Parathyroid adenoma (tissue), 2 donors: Measurements from ENCODE around the gene AQP7.

Source experiments
- H2AFZ ChIP-seq: fragments of 300-600 bp; sonication (generic); one replicate; pipeline ENCODE4 v1.7.0; 2017; ENCODE audit warnings: antibody characterized with exemption, mild to moderate bottlenecking
- H3K27ac ChIP-seq: fragments of 300-600 bp; sonication (generic); one replicate; pipeline ENCODE4 v1.7.0; 2017
- H3K27me3 ChIP-seq: fragments of 300-600 bp; sonication (generic); one replicate; pipeline ENCODE4 v1.7.0; 2017; ENCODE audit warnings: low read length; ENCODE audit not compliant: control insufficient read depth, insufficient read depth
- H3K36me3 ChIP-seq: fragments of 300-600 bp; sonication (generic); one replicate; pipeline ENCODE4 v1.7.0; 2017; ENCODE audit warnings: low read length; ENCODE audit not compliant: control insufficient read depth, insufficient read depth
- H3K4me1 ChIP-seq: fragments of 300-600 bp; sonication (generic); one replicate; pipeline ENCODE4 v1.7.0; 2017; ENCODE audit warnings: control low read depth
- H3K4me2 ChIP-seq: fragments of 300-600 bp; sonication (generic); one replicate; pipeline ENCODE4 v1.7.0; 2017; ENCODE audit warnings: low read length
- H3K4me3 ChIP-seq: fragments of 300-600 bp; sonication (generic); one replicate; pipeline ENCODE4 v1.7.0; 2017; ENCODE audit warnings: low read depth, low read length
- H3K79me2 ChIP-seq: fragments of 300-600 bp; sonication (generic); one replicate; pipeline ENCODE4 v1.7.0; 2017; ENCODE audit warnings: control low read depth
- H3K9ac ChIP-seq: fragments of 300-600 bp; sonication (generic); one replicate; pipeline ENCODE4 v1.7.0; 2017; ENCODE audit warnings: mild to moderate bottlenecking
- H3K9me3 ChIP-seq: fragments of 300-600 bp; sonication (generic); one replicate; pipeline ENCODE4 v1.7.0; 2017; ENCODE audit warnings: low read length; ENCODE audit not compliant: control insufficient read depth
- TF ChIP-seq, protein P1 (sequence below): fragments of 300-600 bp; sonication (generic); IDR thresholded peaks from one replicate; pipeline ENCODE4 v1.7.0; 2017; ENCODE audit warnings: antibody characterized with exemption, mild to moderate bottlenecking
- donor health status: primary hyperparathyroidism.

Gene AQP7

DNA sequence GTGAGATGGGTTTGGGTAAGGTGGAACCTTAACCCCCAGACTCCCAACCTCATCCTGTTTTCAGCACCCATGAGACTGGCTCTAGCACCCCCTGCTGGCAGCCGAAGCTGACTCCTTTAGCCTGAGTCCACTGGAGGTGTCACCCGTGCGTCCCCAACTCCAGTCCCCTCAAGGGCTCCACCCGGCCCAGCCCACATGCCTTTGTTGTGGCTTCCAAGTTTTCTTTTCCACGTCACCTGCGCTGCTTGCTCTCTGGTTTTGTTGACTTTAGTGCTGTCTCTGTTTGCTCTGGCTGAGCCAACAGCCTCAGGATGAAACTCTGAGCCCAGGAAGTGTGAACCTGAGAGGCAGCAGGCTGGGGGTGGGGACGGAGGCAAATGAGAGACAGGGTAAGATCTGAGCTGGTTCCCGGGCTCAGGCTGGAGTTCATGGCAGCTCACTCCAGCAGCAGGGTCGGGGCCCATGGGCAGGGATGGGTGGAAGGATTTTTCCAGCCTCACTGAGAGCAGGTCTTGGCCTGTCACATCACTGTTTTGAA is 13.2 kb upstream of the AQP7 start:
- H3K4me2 ChIP-seq = no peak overlapping the region
- no peak overlapping the region for H3K27ac ChIP-seq
- TF ChIP-seq, protein P1, sequence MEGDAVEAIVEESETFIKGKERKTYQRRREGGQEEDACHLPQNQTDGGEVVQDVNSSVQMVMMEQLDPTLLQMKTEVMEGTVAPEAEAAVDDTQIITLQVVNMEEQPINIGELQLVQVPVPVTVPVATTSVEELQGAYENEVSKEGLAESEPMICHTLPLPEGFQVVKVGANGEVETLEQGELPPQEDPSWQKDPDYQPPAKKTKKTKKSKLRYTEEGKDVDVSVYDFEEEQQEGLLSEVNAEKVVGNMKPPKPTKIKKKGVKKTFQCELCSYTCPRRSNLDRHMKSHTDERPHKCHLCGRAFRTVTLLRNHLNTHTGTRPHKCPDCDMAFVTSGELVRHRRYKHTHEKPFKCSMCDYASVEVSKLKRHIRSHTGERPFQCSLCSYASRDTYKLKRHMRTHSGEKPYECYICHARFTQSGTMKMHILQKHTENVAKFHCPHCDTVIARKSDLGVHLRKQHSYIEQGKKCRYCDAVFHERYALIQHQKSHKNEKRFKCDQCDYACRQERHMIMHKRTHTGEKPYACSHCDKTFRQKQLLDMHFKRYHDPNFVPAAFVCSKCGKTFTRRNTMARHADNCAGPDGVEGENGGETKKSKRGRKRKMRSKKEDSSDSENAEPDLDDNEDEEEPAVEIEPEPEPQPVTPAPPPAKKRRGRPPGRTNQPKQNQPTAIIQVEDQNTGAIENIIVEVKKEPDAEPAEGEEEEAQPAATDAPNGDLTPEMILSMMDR = peak; percentile 59
- H3K36me3 ChIP-seq = no peaks in the 10 kb centered on the region
- no peak overlapping the region for H3K4me3 ChIP-seq
- no peaks in the 10 kb centered on the region for H3K9me3 ChIP-seq
- no peaks in the 10 kb centered on the region for H3K27me3 ChIP-seq
- H2AFZ ChIP-seq = peak overlapping the region; percentile 45
- H3K4me1 ChIP-seq = no peaks in the 10 kb centered on the region
- no peaks in the 10 kb centered on the region for H3K79me2 ChIP-seq
- H3K9ac ChIP-seq = no peak overlapping the region

DNA sequence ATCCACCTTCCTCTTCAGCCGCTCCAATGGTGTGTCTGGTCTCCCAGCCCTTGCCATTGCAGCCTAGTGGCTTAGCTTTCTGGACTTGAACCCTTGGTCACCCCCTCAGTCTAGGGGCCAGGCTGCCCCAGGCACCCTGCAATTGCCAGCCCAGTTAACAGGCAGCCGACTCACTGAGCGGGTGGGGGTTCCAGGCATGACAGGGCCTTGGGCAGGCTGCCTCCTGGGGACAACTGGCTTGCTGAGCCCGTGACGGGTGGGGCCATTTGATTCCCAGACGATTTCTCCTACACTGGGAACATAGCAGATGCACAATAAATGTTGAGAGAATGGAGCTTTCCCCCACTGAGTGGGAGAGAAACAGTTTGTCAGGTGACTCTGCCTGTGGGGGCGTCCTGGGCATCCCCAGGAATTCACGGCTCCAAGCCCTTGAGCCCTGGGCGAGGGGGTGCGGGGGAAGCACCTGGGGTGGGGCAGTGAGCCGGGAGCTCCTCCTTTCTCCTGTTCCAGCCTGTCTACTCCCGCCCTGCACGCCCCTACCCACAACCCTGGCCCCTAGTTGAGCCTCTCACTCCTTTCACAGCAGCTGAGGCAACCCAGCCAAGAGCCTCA is 12.6 kb upstream of the AQP7 start:
- no peak overlapping the region for H3K4me3 ChIP-seq

DNA sequence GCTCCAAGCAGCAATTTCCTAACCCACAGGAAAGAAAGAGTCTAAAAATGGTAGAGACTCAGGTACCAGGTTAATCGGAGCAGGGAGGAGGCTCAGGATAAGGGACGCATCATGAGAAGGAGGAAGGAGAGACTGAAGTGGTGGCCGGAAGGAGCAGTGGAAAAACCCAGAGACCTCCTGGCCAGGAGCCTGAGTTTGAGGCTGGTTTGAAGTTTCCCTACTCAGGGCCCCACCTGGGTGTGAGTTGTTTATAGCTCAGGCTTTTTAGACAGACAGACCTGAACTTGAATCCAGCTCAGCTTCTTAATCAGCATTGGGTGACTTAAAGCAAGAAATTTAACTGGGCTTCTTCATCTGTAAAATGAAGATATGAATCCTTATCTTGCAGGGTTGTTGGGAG is 11.9 kb upstream of the AQP7 start:
- no peak overlapping the region for H3K27ac ChIP-seq
- H3K36me3 ChIP-seq = no peaks in the 10 kb centered on the region
- no peak overlapping the region for H3K9ac ChIP-seq
- H3K4me2 ChIP-seq = no peak overlapping the region
- TF ChIP-seq, protein P1 = no peak
- no peak overlapping the region for H3K4me3 ChIP-seq
- H3K9me3 ChIP-seq = no peaks in the 10 kb centered on the region
- H3K4me1 ChIP-seq = no peaks in the 10 kb centered on the region
- no peaks in the 10 kb centered on the region for H3K27me3 ChIP-seq
- no peaks in the 10 kb centered on the region for H3K79me2 ChIP-seq
- no peak overlapping the region for H2AFZ ChIP-seq

More for the DNA sequence above, 12.6 kb upstream of the AQP7 start:
- no peak overlapping the region for H3K27ac ChIP-seq
- no peak overlapping the region for H3K9ac ChIP-seq
- TF ChIP-seq, protein P1 = no peak
- no peaks in the 10 kb centered on the region for H3K9me3 ChIP-seq
- no peak overlapping the region for H3K4me2 ChIP-seq
- no peaks in the 10 kb centered on the region for H3K36me3 ChIP-seq
- H2AFZ ChIP-seq = no peak overlapping the region
- no peaks in the 10 kb centered on the region for H3K27me3 ChIP-seq
- no peaks in the 10 kb centered on the region for H3K4me1 ChIP-seq
- H3K79me2 ChIP-seq = no peaks in the 10 kb centered on the region

DNA sequence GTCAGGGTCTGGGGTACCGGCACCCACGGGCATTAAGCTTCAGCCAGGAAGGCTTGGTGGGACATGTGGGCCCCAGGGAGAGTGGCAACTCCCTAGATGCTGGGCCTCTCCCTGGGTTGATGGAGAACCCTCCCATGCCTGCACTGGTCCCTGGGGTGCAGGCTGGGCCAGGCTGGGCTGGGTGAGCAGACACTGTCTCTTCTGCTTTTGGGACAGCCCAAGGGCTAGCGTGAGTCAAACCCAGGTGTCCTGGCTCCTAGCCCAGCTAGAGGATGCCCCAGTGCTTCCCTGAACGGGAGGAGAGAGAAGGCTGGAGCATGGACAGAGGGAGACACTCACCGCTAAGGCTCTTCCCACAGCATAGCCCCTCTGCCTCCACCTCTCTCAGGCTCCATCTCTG is 5.7 kb upstream of the AQP7 start:
- peaks cover 1% of the 10 kb centered on the region for H3K4me1 ChIP-seq
- no peak overlapping the region for H3K27ac ChIP-seq
- no peaks in the 10 kb centered on the region for H3K9me3 ChIP-seq
- TF ChIP-seq, protein P1 = no peak
- no peak overlapping the region for H2AFZ ChIP-seq
- no peaks in the 10 kb centered on the region for H3K79me2 ChIP-seq
- H3K36me3 ChIP-seq = no peaks in the 10 kb centered on the region
- no peak overlapping the region for H3K4me3 ChIP-seq
- no peaks in the 10 kb centered on the region for H3K27me3 ChIP-seq
- no peak overlapping the region for H3K9ac ChIP-seq
- no peak overlapping the region for H3K4me2 ChIP-seq

DNA sequence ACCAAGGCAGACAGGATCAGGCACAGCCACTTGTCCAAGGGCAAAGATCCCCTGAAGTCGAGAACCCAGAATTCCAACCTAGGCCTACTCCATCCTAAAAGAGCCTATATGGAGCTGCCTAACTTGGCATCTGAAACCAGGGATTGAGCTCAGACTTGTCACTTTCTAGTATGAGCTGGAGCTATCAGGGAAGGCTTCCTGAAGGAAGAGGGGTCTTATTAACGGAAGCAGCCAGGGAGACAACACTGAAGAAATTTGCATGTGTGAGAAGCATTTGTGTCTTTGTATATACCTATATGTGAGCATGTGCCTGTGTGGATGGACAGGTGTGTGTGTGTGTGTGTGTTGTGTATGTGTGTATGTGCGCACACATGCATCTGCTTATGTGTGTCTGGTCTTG is 4.7 kb upstream of the AQP7 start:
- H3K9me3 ChIP-seq = no peaks in the 10 kb centered on the region
- no peaks in the 10 kb centered on the region for H3K27me3 ChIP-seq
- H3K36me3 ChIP-seq = no peaks in the 10 kb centered on the region
- H3K4me2 ChIP-seq = no peak overlapping the region
- no peak overlapping the region for H3K4me3 ChIP-seq
- H3K4me1 ChIP-seq = peaks cover 3% of the 10 kb centered on the region
- no peak overlapping the region for H2AFZ ChIP-seq
- no peaks in the 10 kb centered on the region for H3K79me2 ChIP-seq
- H3K9ac ChIP-seq = no peak overlapping the region
- TF ChIP-seq, protein P1 = no peak
- no peak overlapping the region for H3K27ac ChIP-seq
